PC-3 (cell line): Measurements from ENCODE around the gene UGGT2. TPM values are rescaled to one million over a fixed set of nuclear protein-coding genes. Genes with fewer than 3 reads are reported as not detected.

ENCODE experiments used
- ATAC-seq: fragments of 200-7000 bp; cut with Tn5 transposase; 2 replicates; pipeline ENCODE4 v1.9.1; 2020; ENCODE audit warnings: mild to moderate bottlenecking, moderate library complexity
- BruUV-seq: library from RNA; stranded (reverse); fragments of 400-500 nt; replicated peaks from 2 replicates; lab custom pipeline; 2021; lab: Mats Ljungman, UMichigan
- CTCF ChIA-PET: fragments of 300-600 bp; sonication (Branson Sonifier 250); formaldehyde crosslinking; loops from one replicate; lab custom pipeline; 2022; ENCODE audit warnings: antibody characterized with exemption; lab: Charles Lee
- POLR2A ChIA-PET: fragments of 300-600 bp; sonication (Branson Sonifier 250); formaldehyde crosslinking; loops from one replicate; lab custom pipeline; 2022; ENCODE audit warnings: antibody characterized with exemption; ENCODE audit not compliant: unreplicated experiment; lab: Charles Lee
- DNase-seq: peaks from one replicate; pipeline ENCODE4 v3.0.0-alpha.2; 2015
- H2AFZ ChIP-seq: fragments of 300-600 bp; sonication (generic); 2 replicates; pipeline ENCODE4 v1.6.0; 2016; ENCODE audit warnings: antibody characterized with exemption, low read length
- H3F3A ChIP-seq: fragments of 300-600 bp; sonication (generic); one replicate; pipeline ENCODE4 v1.6.0; 2017; ENCODE audit warnings: antibody characterized with exemption, low read length, control low read depth, mild to moderate bottlenecking; ENCODE audit not compliant: unreplicated experiment
- H3K27ac ChIP-seq: fragments of 300-600 bp; sonication (generic); 2 replicates; pipeline ENCODE4 v1.5.1; 2016; ENCODE audit warnings: mild to moderate bottlenecking, low read length
- H3K27me3 ChIP-seq: fragments of 300-600 bp; sonication (generic); 2 replicates; pipeline ENCODE4 v1.6.1; 2016; ENCODE audit warnings: low read length, mixed read lengths
- H3K36me3 ChIP-seq: fragments of 300-600 bp; sonication (generic); 2 replicates; pipeline ENCODE4 v1.6.1; 2016; ENCODE audit warnings: low read depth, mixed run types, low read length, mixed read lengths
- H3K4me1 ChIP-seq: fragments of 300-600 bp; sonication (generic); 2 replicates; pipeline ENCODE4 v1.5.1; 2016; ENCODE audit warnings: low read length; ENCODE audit not compliant: insufficient read depth
- H3K4me2 ChIP-seq: fragments of 300-600 bp; sonication (generic); 2 replicates; pipeline ENCODE4 v1.6.0; 2016; ENCODE audit warnings: low read length
- H3K4me3 ChIP-seq: fragments of 300-600 bp; sonication (generic); 2 replicates; pipeline ENCODE4 v1.5.1; 2016; ENCODE audit warnings: mild to moderate bottlenecking, low read length, mixed read lengths
- H3K79me2 ChIP-seq: fragments of 300-600 bp; sonication (generic); 2 replicates; pipeline ENCODE4 v1.6.1; 2017; ENCODE audit warnings: low read length, mixed read lengths
- H3K9ac ChIP-seq: fragments of 300-600 bp; sonication (generic); 2 replicates; pipeline ENCODE4 v1.6.0; 2016; ENCODE audit warnings: mild to moderate bottlenecking, low read length
- H3K9me2 ChIP-seq: fragments of 300-600 bp; sonication (generic); replicated peaks from 2 replicates; pipeline ENCODE4 v1.6.1; 2016; ENCODE audit warnings: mixed run types, low read length, mixed read lengths
- H3K9me3 ChIP-seq: fragments of 300-600 bp; sonication (generic); 2 replicates; pipeline ENCODE4 v1.6.1; 2016; ENCODE audit warnings: low read length, mixed read lengths
- H4K20me1 ChIP-seq: fragments of 300-600 bp; sonication (generic); 2 replicates; pipeline ENCODE4 v1.6.1; 2016; ENCODE audit warnings: low read length, mixed read lengths
- CTCF ChIP-seq: fragments of 300-600 bp; sonication (generic); conservative IDR thresholded peaks from 2 replicates; pipeline ENCODE4 v1.5.1; 2017; ENCODE audit warnings: antibody characterized with exemption, low read depth, mild to moderate bottlenecking, low read length
- EZH2 ChIP-seq: fragments of 300-600 bp; sonication (generic); IDR thresholded peaks from one replicate; pipeline ENCODE4 v1.6.1; 2017; ENCODE audit warnings: antibody characterized with exemption, mild to moderate bottlenecking, low read length; ENCODE audit not compliant: unreplicated experiment
- EZH2phosphoT487 ChIP-seq: fragments of 300-600 bp; sonication (generic); IDR thresholded peaks from 2 replicates; pipeline ENCODE4 v1.6.1; 2018; ENCODE audit warnings: mild to moderate bottlenecking, antibody characterized with exemption, low read length, borderline replicate concordance
- intact Hi-C: fragments of 100-400 bp; cut with micrococcal nuclease; formaldehyde crosslinking; loops from 2 replicates; pipeline ENCODE4 v1.9.0; 2023
- total RNA-seq: library from RNA; depleted of rRNA; stranded (reverse); fragments of >200 nt; gene quantifications from 2 replicates; pipeline ENCODE4 v1.2.3, GENCODE V29; 2014; rRNA removed

UGGT2 gene
- total RNA-seq, 1 experiment from 2014 or later, result 24.3 TPM

- no peak overlapping the region for H2AFZ ChIP-seq
- no peaks in the 10 kb centered on the region for H4K20me1 ChIP-seq
- no TSS peak for BruUV-seq
- no peaks in the 10 kb centered on the region for H3K36me3 ChIP-seq
- H3K4me1 ChIP-seq, result no peaks in the 10 kb centered on the region
- no peak overlapping the region for H3K4me2 ChIP-seq
- no peaks in the 10 kb centered on the region for H3K9me3 ChIP-seq
- CTCF ChIA-PET, result no interaction called here
- POLR2A ChIA-PET, result no interaction called here
- H3K4me3 ChIP-seq, result no peak overlapping the region
- no peaks in the 10 kb centered on the region for H3K9me2 ChIP-seq
- H3K79me2 ChIP-seq, result no peaks in the 10 kb centered on the region
- no peak overlapping the region for H3K9ac ChIP-seq
- no peak for ATAC-seq
- no peaks in the 10 kb centered on the region for H3K27me3 ChIP-seq
- H3F3A ChIP-seq, result no peaks in the 10 kb centered on the region
- TF ChIP-seq EZH2, result no peak
- TF ChIP-seq EZH2phosphoT487, result no peak
- TF ChIP-seq CTCF, result no peak
- no peak for DNase-seq
- intact Hi-C loops, result no loop called here
- H3K27ac ChIP-seq, result no peak overlapping the region
Measured at GRCh38 chr13:95754069-95754468, 299.1 kb downstream of the UGGT2 start.

- DNase-seq (no peak), ATAC-seq (no peak)
- H3K4me3 ChIP-seq, result no peak overlapping the region
- no peak for TF ChIP-seq EZH2
- TF ChIP-seq CTCF, result no peak
- TF ChIP-seq EZH2phosphoT487, result no peak
- intact Hi-C loops, result no loop called here
- no peaks in the 10 kb centered on the region for H3K79me2 ChIP-seq
- no peaks in the 10 kb centered on the region for H3K9me2 ChIP-seq
- H3K4me1 ChIP-seq, result no peaks in the 10 kb centered on the region
- no peaks in the 10 kb centered on the region for H3F3A ChIP-seq
- CTCF ChIA-PET, result no interaction called here
- H3K9me3 ChIP-seq, result no peaks in the 10 kb centered on the region
- no peak overlapping the region for H2AFZ ChIP-seq
- no peak overlapping the region for H3K4me2 ChIP-seq
- POLR2A ChIA-PET, result no interaction called here
- H3K27me3 ChIP-seq, result no peaks in the 10 kb centered on the region
- H4K20me1 ChIP-seq, result no peaks in the 10 kb centered on the region
- BruUV-seq, result no TSS peak
- H3K27ac ChIP-seq, result no peak overlapping the region
- no peaks in the 10 kb centered on the region for H3K36me3 ChIP-seq
- no peak overlapping the region for H3K9ac ChIP-seq
Measured at GRCh38 chr13:95752677-95753076, 300.5 kb downstream of the UGGT2 start.

Other genes starting within 250 kb of the UGGT2 start
- gene HS6ST3, start 36.7 kb upstream of the UGGT2 start, total RNA-seq, result 0.06 and 0.11 TPM in 2 replicates